Keratinocyte (primary cell): ENCODE data around the gene RAB3D. TPM values are rescaled to one million over a fixed set of nuclear protein-coding genes. Genes with fewer than 3 reads are reported as not detected.

Source experiments
- DNase-seq: peaks from one replicate; pipeline ENCODE4 v3.0.0-alpha.2; 2011; ENCODE audit warnings: low read depth, missing footprints, low spot score
- FAIRE-seq: peaks from 2 replicates; lab custom pipeline; 2011; peaks lifted over from hg19 to GRCh38; lab: Jason Lieb, UNC
- H2AFZ ChIP-seq: 2 replicates; pipeline ENCODE4 v1.6.0; 2012; ENCODE audit warnings: low read length, control low read depth, inconsistent platforms; ENCODE audit not compliant: control insufficient read depth
- H3K27ac ChIP-seq: 2 replicates; pipeline ENCODE4 v1.5.1; 2011; ENCODE audit warnings: low read length; ENCODE audit not compliant: control insufficient read depth, insufficient read depth
- H3K27me3 ChIP-seq: 3 replicates; pipeline ENCODE4 v1.6.0; 2011; ENCODE audit warnings: low read length; ENCODE audit not compliant: control insufficient read depth, insufficient read depth; ENCODE audit errors: extremely low read depth
- H3K36me3 ChIP-seq, 2 experiments: 2 replicates in 1 of 2; 3 replicates in 1 of 2; pipeline ENCODE4 v1.5.1; 2011; ENCODE audit warnings: low read length in 2 of 2, mild to moderate bottlenecking in 1 of 2; ENCODE audit not compliant: control insufficient read depth in 2 of 2, insufficient read depth in 2 of 2; ENCODE audit errors: extremely low read depth in 1 of 2
- H3K4me1 ChIP-seq: 3 replicates; pipeline ENCODE4 v1.5.1; 2011; ENCODE audit warnings: low read length; ENCODE audit not compliant: control insufficient read depth, insufficient read depth; ENCODE audit errors: extremely low read depth
- H3K4me2 ChIP-seq: 3 replicates; pipeline ENCODE4 v1.6.0; 2011; ENCODE audit warnings: low read depth, low read length; ENCODE audit not compliant: control insufficient read depth, insufficient read depth; ENCODE audit errors: extremely low read depth
- H3K4me3 ChIP-seq, 3 experiments: fragments of 200-600 bp in 1 of 3; sonication (generic) in 1 of 3; 2 replicates in 2 of 3; 3 replicates in 1 of 3; pipeline ENCODE4 v1.5.1; 2011 to 2016; ENCODE audit warnings: low read length in 3 of 3, mild to moderate bottlenecking in 3 of 3, control low read depth in 2 of 3, inconsistent platforms in 1 of 3, low read depth in 1 of 3, mixed read lengths in 1 of 3, mixed run types in 1 of 3, moderate library complexity in 1 of 3; ENCODE audit not compliant: control insufficient read depth in 2 of 3, insufficient read depth in 2 of 3; ENCODE audit errors: extremely low read depth in 1 of 3
- H3K79me2 ChIP-seq: 2 replicates; pipeline ENCODE4 v1.6.0; 2012; ENCODE audit warnings: low read length; ENCODE audit not compliant: control insufficient read depth, insufficient read depth
- H3K9ac ChIP-seq: 3 replicates; pipeline ENCODE4 v1.6.0; 2011; ENCODE audit warnings: low read length; ENCODE audit not compliant: control insufficient read depth, insufficient read depth; ENCODE audit errors: extremely low read depth
- H3K9me1 ChIP-seq: 3 replicates; pipeline ENCODE4 v1.6.0; 2011; ENCODE audit warnings: low read length; ENCODE audit not compliant: control insufficient read depth, insufficient read depth; ENCODE audit errors: extremely low read depth
- H3K9me3 ChIP-seq: 2 replicates; pipeline ENCODE4 v1.5.1; 2012; ENCODE audit warnings: low read depth, low read length; ENCODE audit not compliant: control insufficient read depth
- H4K20me1 ChIP-seq: 3 replicates; pipeline ENCODE4 v1.6.0; 2011; ENCODE audit warnings: low read length; ENCODE audit not compliant: control insufficient read depth, insufficient read depth; ENCODE audit errors: extremely low read depth
- EZH2 ChIP-seq: IDR thresholded peaks from one replicate; pipeline ENCODE4 v1.6.1; 2012; ENCODE audit warnings: inconsistent platforms, mild to moderate bottlenecking, low read length, moderate library complexity
- dilution Hi-C: fragments of 300-500 bp; cut with MboI; formaldehyde crosslinking; loops from one replicate; pipeline ENCODE4 v1.7.0; 2020; ENCODE audit warnings: low sequenced_read_pairs; ENCODE audit not compliant: extremely low pct_ligation_motif_present
- polyA plus RNA-seq, 5 experiments: library from polyadenylated mRNA; depleted of rRNA in 3 of 5; stranded (reverse) in 3 of 5; stranded (forward) in 1 of 5; unstranded in 1 of 5; fragments of >200 nt; gene quantifications; 1 replicate in 1 of 5; 2 replicates in 3 of 5; 3 replicates in 1 of 5; pipeline versions ENCODE4 v1.2.1 to v1.2.3, GENCODE V29; 2011 to 2012; ENCODE audit warnings: missing spikeins in 2 of 5, low read depth in 1 of 5, low replicate concordance in 1 of 5
- TF ChIP-seq, protein P1 (sequence below), 3 experiments: IDR thresholded peaks in 1 of 3; conservative IDR thresholded peaks in 1 of 3; optimal IDR thresholded peaks in 1 of 3; 2 replicates in 2 of 3; 3 replicates in 1 of 3; pipeline versions ENCODE3 to v1.5.1; 2011; ENCODE audit warnings: low read length in 3 of 3, mild to moderate bottlenecking in 3 of 3, moderate library complexity in 2 of 3, control low read depth in 1 of 3, inconsistent platforms in 1 of 3; ENCODE audit not compliant: insufficient read depth in 2 of 3; ENCODE audit errors: extremely low read depth in 1 of 3

The RAB3D gene
- polyA plus RNA-seq, 1 donor (not counting 4 experiments of a cell fraction or from before 2014, with no cell fraction given), result 63.1 TPM

DNA sequence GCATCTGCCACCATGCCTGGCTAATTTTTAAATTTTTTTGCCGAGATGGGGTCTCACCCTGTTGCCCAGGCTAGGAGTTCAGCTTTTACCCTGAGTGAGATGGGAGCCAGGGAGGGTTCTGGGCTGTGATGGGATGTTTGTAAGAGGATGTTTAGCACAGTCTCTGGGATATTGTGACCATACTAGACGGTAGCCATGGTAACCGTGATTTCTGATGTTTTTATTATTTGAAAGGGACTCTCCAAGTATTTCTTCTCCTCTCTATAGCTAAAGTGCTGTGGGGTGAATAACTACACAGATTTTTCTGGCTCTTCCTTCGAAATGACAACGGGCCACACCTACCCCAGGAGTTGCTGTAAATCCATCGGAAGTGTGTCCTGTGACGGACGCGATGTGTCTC is 33.1 kb downstream of the RAB3D start:
- no peaks in the 10 kb centered on the region for H4K20me1 ChIP-seq
- H3K79me2 ChIP-seq, result no peaks in the 10 kb centered on the region
- no peaks in the 10 kb centered on the region for H3K4me1 ChIP-seq
- FAIRE-seq (no peak), DNase-seq (no peak)
- dilution Hi-C loops, result no loop called here
- no peaks in the 10 kb centered on the region for H3K9me1 ChIP-seq
- H3K27me3 ChIP-seq, result no peaks in the 10 kb centered on the region
- no peak overlapping the region for H3K27ac ChIP-seq
- no peak overlapping the region for H3K4me3 ChIP-seq
- TF ChIP-seq EZH2, result no peak
- TF ChIP-seq, protein P1, sequence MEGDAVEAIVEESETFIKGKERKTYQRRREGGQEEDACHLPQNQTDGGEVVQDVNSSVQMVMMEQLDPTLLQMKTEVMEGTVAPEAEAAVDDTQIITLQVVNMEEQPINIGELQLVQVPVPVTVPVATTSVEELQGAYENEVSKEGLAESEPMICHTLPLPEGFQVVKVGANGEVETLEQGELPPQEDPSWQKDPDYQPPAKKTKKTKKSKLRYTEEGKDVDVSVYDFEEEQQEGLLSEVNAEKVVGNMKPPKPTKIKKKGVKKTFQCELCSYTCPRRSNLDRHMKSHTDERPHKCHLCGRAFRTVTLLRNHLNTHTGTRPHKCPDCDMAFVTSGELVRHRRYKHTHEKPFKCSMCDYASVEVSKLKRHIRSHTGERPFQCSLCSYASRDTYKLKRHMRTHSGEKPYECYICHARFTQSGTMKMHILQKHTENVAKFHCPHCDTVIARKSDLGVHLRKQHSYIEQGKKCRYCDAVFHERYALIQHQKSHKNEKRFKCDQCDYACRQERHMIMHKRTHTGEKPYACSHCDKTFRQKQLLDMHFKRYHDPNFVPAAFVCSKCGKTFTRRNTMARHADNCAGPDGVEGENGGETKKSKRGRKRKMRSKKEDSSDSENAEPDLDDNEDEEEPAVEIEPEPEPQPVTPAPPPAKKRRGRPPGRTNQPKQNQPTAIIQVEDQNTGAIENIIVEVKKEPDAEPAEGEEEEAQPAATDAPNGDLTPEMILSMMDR (optimal IDR thresholded peaks at IDR 0.05 in 1 of 3, IDR thresholded peaks at IDR 0.05 in 1 of 3, conservative IDR thresholded peaks at IDR 0.05 in 1 of 3; ENCODE audit: extremely low read depth in 1 of 3, insufficient read depth in 2 of 3, low read length in 3 of 3), result no peak
- no peaks in the 10 kb centered on the region for H3K36me3 ChIP-seq
- H2AFZ ChIP-seq, result no peak overlapping the region
- H3K4me2 ChIP-seq, result no peak overlapping the region
- H3K9ac ChIP-seq, result no peak overlapping the region
- no peaks in the 10 kb centered on the region for H3K9me3 ChIP-seq

DNA sequence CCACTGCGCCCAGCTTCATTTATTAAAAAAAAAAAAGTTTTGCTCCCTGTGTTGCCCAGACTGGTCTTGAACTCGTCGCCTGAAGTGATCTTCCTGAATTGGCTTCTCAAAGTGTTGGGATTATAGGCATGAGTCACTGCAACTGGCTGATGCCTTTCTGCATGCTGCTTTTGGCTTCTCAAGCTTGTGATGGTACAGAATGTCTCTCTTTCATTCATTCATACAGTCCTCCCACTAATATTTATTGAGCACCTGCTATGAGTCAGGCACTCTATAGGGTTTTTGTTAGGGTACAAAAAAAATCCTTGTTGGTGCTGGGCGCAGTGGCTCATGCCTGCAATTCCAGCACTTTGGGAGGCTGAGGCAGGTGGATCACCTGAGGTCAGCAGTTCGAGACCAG is 34.5 kb downstream of the RAB3D start:
- TF ChIP-seq, protein P1 (optimal IDR thresholded peaks at IDR 0.05 in 1 of 3, IDR thresholded peaks at IDR 0.05 in 1 of 3, conservative IDR thresholded peaks at IDR 0.05 in 1 of 3; ENCODE audit: extremely low read depth in 1 of 3, insufficient read depth in 2 of 3, low read length in 3 of 3), result no peak
- no peak for TF ChIP-seq EZH2
- no peaks in the 10 kb centered on the region for H3K36me3 ChIP-seq
- H3K4me3 ChIP-seq, result no peak overlapping the region
- no peaks in the 10 kb centered on the region for H3K9me3 ChIP-seq
- H2AFZ ChIP-seq, result no peak overlapping the region
- H3K79me2 ChIP-seq, result no peaks in the 10 kb centered on the region
- H3K4me1 ChIP-seq, result no peaks in the 10 kb centered on the region
- H3K27ac ChIP-seq, result no peak overlapping the region
- H3K27me3 ChIP-seq, result peaks cover 3% of the 10 kb centered on the region
- H3K9me1 ChIP-seq, result no peaks in the 10 kb centered on the region
- dilution Hi-C loops, result no loop called here
- no peak overlapping the region for H3K9ac ChIP-seq
- H3K4me2 ChIP-seq, result no peak overlapping the region
- no peaks in the 10 kb centered on the region for H4K20me1 ChIP-seq
- DNase-seq (no peak), FAIRE-seq (no peak)
